Muscle layer of colon (tissue), 2 donors: ENCODE data around the gene NLRP7.
"Not testable (repeated sequence)": the region's sequence is repeated elsewhere in the genome, so short reads cannot be mapped to it uniquely, and the experiment has no call there.

ENCODE experiments used
- H3K27ac ChIP-seq: one replicate; pipeline ENCODE4 v1.7.0; 2013; ENCODE audit warnings: low read depth, mild to moderate bottlenecking, low read length, moderate library complexity
- H3K27me3 ChIP-seq, 2 donors: one replicate each; pipeline ENCODE4 v1.7.0; 2013; ENCODE audit warnings: low read length in 2 of 2, mild to moderate bottlenecking in 2 of 2; ENCODE audit not compliant: insufficient read depth in 2 of 2, control insufficient read depth in 1 of 2
- H3K36me3 ChIP-seq: one replicate; pipeline ENCODE4 v1.7.0; 2013; ENCODE audit warnings: mild to moderate bottlenecking, low read length; ENCODE audit not compliant: insufficient read depth
- H3K4me1 ChIP-seq: one replicate; pipeline ENCODE4 v1.7.0; 2013; ENCODE audit warnings: mild to moderate bottlenecking, low read length; ENCODE audit not compliant: insufficient read depth
- H3K4me3 ChIP-seq, 2 donors: one replicate each; pipeline ENCODE4 v1.7.0; 2013; ENCODE audit warnings: low read length in 2 of 2, low read depth in 1 of 2, mild to moderate bottlenecking in 1 of 2, moderate library complexity in 1 of 2
- H3K9ac ChIP-seq: one replicate; pipeline ENCODE4 v1.7.0; 2013; ENCODE audit warnings: low read length
- H3K9me3 ChIP-seq: one replicate; pipeline ENCODE4 v1.7.0; 2013; ENCODE audit warnings: mild to moderate bottlenecking, low read length
- donor health status: abdominal sarcoma.
- donor health status: Adenocarcinoma of cecum.

NLRP7 gene

DNA sequence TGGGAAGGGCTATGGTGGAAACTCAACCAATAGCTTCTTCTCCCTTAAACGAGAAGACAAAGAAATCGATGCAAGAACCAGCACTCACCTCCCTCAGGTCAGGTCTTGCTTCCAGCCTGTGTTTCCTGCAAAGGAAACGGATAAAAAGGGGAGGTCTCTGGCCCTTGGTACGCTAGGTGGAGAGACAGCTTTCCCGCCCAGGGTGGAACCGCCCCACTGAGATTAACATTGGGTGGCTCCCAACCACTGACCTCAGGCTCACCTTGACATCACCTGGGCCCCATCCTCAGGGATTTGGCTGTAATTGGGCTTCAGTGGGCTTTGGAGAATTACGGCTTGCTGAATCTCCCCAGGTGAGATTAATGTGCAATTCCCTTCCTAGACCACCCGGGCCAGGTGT lies at the start of gene NLRP7:
Gene NLRP7, minus strand, starts transcription at position 150 of the 400 bp plus-strand sequence.
- H3K4me1 ChIP-seq = no peaks in the 10 kb centered on the region
- no peaks in the 10 kb centered on the region for H3K36me3 ChIP-seq
- H3K27ac ChIP-seq = no peak within 1 kb of the TSS
- H3K9ac ChIP-seq = no peak within 1 kb of the TSS
- H3K27me3 ChIP-seq = no peaks in the 10 kb centered on the region
- no peaks in the 10 kb centered on the region for H3K9me3 ChIP-seq
- no peak within 1 kb of the TSS for H3K4me3 ChIP-seq

DNA sequence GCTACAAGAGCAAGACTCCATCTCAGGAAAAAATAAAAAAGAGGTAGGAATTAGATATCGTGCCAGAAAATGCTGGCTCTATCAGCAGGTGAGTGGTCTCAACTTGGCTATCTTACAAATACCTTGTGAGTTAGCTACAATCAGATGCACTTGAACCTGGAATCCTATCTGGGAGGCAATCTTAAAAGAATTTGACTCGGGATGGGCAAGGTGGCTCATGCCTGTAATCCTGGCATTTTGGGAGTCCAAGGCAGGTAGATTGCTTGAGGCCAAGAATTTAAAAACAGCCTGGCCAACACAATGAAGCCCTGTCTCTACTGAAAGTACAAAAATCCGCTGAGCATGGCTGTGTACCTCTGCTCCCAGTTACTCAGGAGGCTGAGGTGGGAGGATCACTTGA lies 48.2 kb upstream of the NLRP7 start:
- Histone ChIP-seq H3K4me3 (no peak overlapping the region), H3K4me1 (no peaks in the 10 kb centered on the region), H3K27ac (no peak overlapping the region), H3K9ac (no peak overlapping the region), H3K27me3 (no peaks in the 10 kb centered on the region), H3K36me3 (no peaks in the 10 kb centered on the region), H3K9me3 (no peaks in the 10 kb centered on the region)

DNA sequence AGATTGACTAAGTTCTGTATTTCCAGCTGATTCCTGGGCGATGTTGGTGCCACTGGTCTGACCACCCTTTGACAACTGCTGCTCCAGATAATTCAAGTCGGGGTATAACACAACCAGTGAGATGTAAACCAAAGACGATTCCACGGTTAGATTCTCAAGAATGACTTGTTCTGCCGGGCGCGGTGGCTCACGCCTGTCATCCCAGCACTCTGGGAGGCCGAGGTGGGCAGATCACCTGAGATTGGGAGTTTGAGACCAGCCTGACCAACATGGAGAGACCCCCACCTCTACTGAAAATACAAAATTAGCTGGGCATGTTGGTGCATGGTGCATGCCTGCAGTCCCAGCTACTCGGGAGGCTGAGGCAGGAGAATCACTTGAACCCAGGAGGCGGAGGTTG lies 42.2 kb upstream of the NLRP7 start:
- H3K9ac ChIP-seq, H3K9me3 ChIP-seq, H3K4me3 ChIP-seq, H3K4me1 ChIP-seq, H3K36me3 ChIP-seq, H3K27me3 ChIP-seq, H3K27ac ChIP-seq: not testable (repeated sequence)

DNA sequence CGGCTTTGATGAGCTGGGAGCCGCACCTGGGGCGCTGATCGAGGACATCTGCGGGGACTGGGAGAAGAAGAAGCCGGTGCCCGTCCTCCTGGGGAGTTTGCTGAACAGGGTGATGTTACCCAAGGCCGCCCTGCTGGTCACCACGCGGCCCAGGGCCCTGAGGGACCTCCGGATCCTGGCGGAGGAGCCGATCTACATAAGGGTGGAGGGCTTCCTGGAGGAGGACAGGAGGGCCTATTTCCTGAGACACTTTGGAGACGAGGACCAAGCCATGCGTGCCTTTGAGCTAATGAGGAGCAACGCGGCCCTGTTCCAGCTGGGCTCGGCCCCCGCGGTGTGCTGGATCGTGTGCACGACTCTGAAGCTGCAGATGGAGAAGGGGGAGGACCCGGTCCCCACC lies 35.2 kb upstream of the NLRP7 start:
- H3K27ac ChIP-seq, H3K4me3 ChIP-seq, H3K27me3 ChIP-seq, H3K9me3 ChIP-seq, H3K4me1 ChIP-seq, H3K9ac ChIP-seq, H3K36me3 ChIP-seq: not testable (repeated sequence)

DNA sequence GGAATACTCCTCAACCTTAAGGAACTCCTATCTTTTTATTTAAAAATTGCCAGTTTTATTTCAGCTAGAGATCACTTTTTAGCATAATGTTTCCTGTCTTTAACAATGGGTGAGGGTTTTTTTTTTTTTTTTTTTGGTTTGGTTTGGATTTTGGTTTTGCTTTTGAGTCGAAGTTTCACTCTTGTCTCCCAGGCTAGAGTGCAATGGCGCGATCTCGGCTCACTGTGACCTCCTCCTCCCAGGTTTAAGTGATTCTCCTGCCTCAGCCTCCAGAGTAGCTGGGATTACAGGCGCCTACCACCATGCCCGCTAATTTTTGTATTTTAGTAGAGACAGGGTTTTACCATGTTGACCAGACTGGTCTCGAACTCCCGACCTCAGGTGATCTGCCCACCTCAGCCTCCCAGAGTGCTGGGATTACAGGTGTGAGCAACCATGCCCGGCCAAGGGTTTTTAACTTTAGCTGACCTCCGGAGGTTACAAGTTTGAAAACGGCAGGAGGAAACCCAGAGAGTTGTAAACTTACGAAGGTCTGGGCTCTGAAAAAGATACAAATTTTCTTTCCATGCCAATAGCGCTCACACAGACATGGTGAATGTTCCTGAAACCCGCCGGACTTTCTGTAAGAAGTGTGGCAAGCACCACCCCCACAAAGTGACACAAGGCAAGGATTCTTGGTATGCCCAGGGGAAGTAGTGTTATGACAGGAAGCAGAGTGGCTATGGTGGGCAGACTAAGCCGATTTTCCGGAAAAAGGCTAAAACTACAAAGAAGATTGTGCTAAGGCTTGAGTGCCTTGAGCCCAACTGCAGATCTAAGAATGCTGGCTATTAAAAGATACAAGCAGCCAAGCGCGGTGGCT lies 26.1 kb upstream of the NLRP7 start:
- H3K4me1 ChIP-seq, H3K27me3 ChIP-seq, H3K27ac ChIP-seq, H3K36me3 ChIP-seq, H3K9ac ChIP-seq, H3K4me3 ChIP-seq, H3K9me3 ChIP-seq: not testable (repeated sequence)

DNA sequence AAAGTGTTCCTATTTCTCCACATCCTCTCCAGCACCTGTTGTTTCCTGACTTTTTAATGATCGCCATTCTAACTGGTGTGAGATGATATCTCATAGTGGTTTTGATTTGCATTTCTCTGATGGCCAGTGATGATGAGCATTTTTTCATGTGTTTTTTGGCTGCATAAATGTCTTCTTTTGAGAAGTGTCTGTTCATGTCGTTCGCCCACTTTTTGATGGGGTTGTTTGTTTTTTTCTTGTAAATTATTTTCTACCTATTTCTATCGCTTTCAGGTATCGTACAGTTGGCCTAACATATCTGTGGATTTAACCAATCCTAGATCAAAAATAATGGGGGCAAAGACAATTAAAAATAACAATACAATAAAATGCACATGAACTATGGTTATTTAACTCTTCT lies 24.1 kb upstream of the NLRP7 start:
- not testable (repeated sequence) for H3K9ac ChIP-seq, H3K27me3 ChIP-seq, H3K4me3 ChIP-seq, H3K9me3 ChIP-seq, H3K27ac ChIP-seq, H3K36me3 ChIP-seq, H3K4me1 ChIP-seq

DNA sequence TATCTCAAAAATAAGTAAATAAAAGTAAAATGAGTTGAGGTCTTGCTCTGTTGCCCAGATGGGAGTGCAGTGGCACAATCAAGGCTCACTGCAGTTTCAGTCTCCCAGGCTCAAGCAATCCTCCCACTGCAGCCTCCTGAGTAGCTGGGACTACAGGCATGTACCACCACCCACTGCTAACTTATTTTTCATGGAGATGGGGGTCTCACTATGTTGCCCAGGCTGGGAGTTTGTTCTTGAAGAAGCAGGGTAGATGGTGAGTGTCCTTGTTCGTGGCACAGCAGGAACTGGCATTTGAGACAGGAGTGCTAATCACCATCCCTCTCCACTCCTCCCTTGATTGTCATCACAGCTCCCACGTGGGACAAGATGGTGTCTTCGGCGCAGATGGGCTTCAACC lies 22.3 kb upstream of the NLRP7 start:
- Histone ChIP-seq H3K27me3 (no peaks in the 10 kb centered on the region), H3K9me3 (no peaks in the 10 kb centered on the region), H3K4me3 (no peak overlapping the region), H3K36me3 (no peaks in the 10 kb centered on the region), H3K27ac (no peak overlapping the region), H3K9ac (no peak overlapping the region), H3K4me1 (no peaks in the 10 kb centered on the region)

DNA sequence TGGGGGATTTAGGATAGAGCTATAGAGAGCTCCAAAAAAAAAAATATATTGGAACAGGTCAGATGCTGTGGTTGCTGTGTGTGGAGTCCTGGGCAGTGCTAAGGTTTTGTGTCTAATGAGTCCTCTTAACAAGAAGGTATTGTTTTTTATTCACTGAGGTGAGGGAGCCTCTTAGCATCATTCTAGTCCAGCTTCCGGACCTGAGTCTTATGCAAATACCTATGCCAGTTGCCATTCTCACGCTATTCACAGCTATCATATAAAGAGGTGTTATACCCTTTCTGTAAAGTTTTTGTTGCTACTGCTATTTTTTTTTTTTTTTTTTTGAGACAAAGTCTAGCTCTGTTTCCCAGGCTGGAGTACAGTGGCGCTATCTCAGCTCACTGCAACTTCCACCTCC lies 20.3 kb upstream of the NLRP7 start:
- no peaks in the 10 kb centered on the region for H3K4me1 ChIP-seq
- H3K9ac ChIP-seq = no peak overlapping the region
- H3K27me3 ChIP-seq = no peaks in the 10 kb centered on the region
- H3K27ac ChIP-seq = no peak overlapping the region
- H3K9me3 ChIP-seq = no peaks in the 10 kb centered on the region
- H3K36me3 ChIP-seq = no peaks in the 10 kb centered on the region
- H3K4me3 ChIP-seq = no peak overlapping the region

DNA sequence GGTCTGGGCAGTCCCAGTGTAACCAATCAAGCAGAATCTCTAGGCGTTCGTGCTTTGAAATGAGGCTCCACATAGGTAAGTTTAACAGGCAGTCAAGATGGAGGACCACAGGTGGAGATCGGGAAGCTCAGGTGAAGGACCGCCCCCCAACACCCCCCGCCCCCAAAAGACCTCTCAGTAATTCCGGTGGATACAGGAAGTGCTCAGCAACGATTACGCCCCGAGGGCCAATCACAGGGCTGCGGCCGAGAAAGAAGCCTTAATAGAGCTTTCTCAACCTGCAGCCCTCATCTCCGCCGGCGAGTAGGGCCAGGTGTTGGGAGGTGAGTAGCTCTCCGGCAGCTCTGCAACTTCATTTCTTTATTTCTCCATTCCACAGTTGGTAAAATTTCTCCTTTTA lies 17.7 kb upstream of the NLRP7 start:
- H3K27ac ChIP-seq, H3K36me3 ChIP-seq, H3K4me1 ChIP-seq, H3K27me3 ChIP-seq, H3K9me3 ChIP-seq, H3K4me3 ChIP-seq, H3K9ac ChIP-seq: not testable (repeated sequence)

DNA sequence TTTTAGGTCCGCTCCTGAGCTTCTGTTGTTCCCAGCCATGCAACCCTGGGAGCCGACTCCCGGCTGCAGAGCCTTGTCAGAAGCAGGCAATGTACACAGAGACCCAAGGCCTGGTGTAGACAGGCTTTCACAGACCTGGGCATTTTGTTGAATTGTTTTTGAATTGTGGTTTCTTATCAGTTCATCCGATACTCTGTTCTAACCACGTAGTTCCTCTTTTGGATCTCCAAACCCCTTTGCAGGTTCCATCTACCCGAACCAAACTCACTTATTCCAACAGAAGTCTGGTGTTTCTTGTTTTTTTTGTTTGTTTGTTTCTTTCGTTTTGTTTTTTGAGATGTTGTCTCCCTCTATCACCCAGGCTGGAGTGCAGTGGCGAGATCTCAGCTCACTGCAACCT lies 12.5 kb upstream of the NLRP7 start:
- no peak overlapping the region for H3K27ac ChIP-seq

DNA sequence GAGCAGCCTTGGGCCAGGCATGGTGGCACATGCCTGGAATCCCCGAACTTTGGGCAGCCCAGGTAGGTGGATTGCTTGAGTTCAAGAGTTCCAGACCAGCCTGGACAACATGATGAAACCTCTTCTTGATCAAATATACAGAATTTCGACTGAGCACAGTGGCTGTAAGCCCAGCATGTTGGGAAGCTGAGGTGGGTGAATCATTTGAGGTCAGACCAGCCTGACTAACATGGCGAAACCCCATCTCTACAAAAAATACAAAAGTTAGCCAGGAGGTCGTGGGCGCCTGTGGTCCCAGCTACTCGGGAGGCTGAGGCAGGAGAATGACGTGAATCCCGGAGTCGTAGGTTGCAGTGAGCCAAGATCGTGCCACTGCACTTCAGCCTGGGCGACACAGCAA lies 8.0 kb upstream of the NLRP7 start:
- H3K27ac ChIP-seq = no peak overlapping the region
- H3K9ac ChIP-seq = no peak overlapping the region
- no peaks in the 10 kb centered on the region for H3K4me1 ChIP-seq
- H3K9me3 ChIP-seq = no peaks in the 10 kb centered on the region
- H3K4me3 ChIP-seq = no peak overlapping the region
- no peaks in the 10 kb centered on the region for H3K36me3 ChIP-seq
- no peaks in the 10 kb centered on the region for H3K27me3 ChIP-seq

More for the DNA sequence above, 12.5 kb upstream of the NLRP7 start:
- Histone ChIP-seq H3K4me3 (no peak overlapping the region), H3K9ac (no peak overlapping the region), H3K9me3 (no peaks in the 10 kb centered on the region), H3K36me3 (no peaks in the 10 kb centered on the region), H3K27me3 (no peaks in the 10 kb centered on the region), H3K4me1 (no peaks in the 10 kb centered on the region)

DNA sequence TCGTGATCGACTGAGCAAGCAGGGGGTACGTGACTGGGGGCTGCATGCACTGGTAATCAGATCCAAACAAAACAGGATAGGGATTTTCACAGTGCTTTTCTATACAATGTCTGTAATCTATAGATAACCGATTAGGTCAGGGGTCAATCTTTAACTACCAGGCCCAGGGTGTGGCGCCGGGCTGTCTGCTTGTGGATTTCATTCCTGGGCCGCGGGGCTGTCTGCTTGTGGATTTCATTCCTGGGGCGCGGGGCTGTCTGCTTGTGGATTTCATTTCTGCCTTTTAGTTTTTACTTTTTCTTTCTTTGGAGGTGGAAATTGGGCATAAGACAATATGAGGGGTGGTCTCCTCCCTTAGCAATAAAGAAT lies 6.0 kb upstream of the NLRP7 start:
- not testable (repeated sequence) for H3K4me1 ChIP-seq, H3K9ac ChIP-seq, H3K36me3 ChIP-seq, H3K27me3 ChIP-seq, H3K9me3 ChIP-seq, H3K4me3 ChIP-seq, H3K27ac ChIP-seq
